HFFc6 (cell line): ENCODE measurements around the gene NHLRC4. TPM values are rescaled to one million over a fixed set of nuclear protein-coding genes. Genes with fewer than 3 reads are reported as not detected.

Experiments
- DNase-seq: peaks from one replicate; pipeline ENCODE4 v3.0.0-alpha.2; 2018
- H3K27ac Mint-ChIP-seq: 2 replicates; pipeline ENCODE4 v1.8.0; 2020; ENCODE audit warnings: mild to moderate bottlenecking, mixed read lengths
- H3K27me3 Mint-ChIP-seq: 2 replicates; pipeline ENCODE4 v1.8.0; 2021; ENCODE audit warnings: mild to moderate bottlenecking, moderate library complexity, mixed read lengths; ENCODE audit not compliant: insufficient read depth
- H3K36me3 Mint-ChIP-seq: 2 replicates; pipeline ENCODE4 v1.8.0; 2021; ENCODE audit warnings: low read depth, mixed read lengths
- H3K4me1 Mint-ChIP-seq: 2 replicates; pipeline ENCODE4 v1.8.0; 2020; ENCODE audit warnings: low read depth, mixed read lengths
- H3K4me3 Mint-ChIP-seq: 2 replicates; pipeline ENCODE4 v1.8.0; 2020; ENCODE audit warnings: mild to moderate bottlenecking, moderate library complexity, mixed read lengths
- H3K9me3 Mint-ChIP-seq: 2 replicates; pipeline ENCODE4 v1.8.0; 2020; ENCODE audit warnings: mild to moderate bottlenecking, mixed read lengths
- total RNA-seq, 6 experiments: library from RNA; stranded (reverse); fragmentation: NEBNext Ultra II Directional; extraction: Animal tissue kit (Norgen Biotek cat#: 25700); gene quantifications; 2 replicates in 1 of 6; 3 replicates in 5 of 6; pipeline ENCODE4 v1.2.3, GENCODE V29; 2021
- TF ChIP-seq, protein P1 (sequence below): fragments of 200-600 bp; sonication (generic); IDR thresholded peaks from 2 replicates; pipeline ENCODE4 v1.5.0; 2021; ENCODE audit warnings: antibody characterized with exemption, mild to moderate bottlenecking

NHLRC4 gene
- total RNA-seq, 6 experiments from 2014 or later = 0.24 to 0.58 (median 0.28) TPM; not detected in 1

GRCh38 chr16:539901-540530 is 26.8 kb upstream of the NHLRC4 start:
- Mint-ChIP-seq H3K9me3 (no peaks in the 10 kb centered on the region), H3K27me3 (no peaks in the 10 kb centered on the region; the same call in none of the 2 replicates), H3K4me3 (no peak overlapping the region), H3K36me3 (peaks cover 5% of the 10 kb centered on the region; the same call in 1 of the 2 replicates), H3K27ac (peak overlapping the region; percentile 62; the same call in 1 of the 2 replicates), H3K4me1 (peaks cover 13% of the 10 kb centered on the region)
- peak; percentile 25 for DNase-seq
- TF ChIP-seq, protein P1, sequence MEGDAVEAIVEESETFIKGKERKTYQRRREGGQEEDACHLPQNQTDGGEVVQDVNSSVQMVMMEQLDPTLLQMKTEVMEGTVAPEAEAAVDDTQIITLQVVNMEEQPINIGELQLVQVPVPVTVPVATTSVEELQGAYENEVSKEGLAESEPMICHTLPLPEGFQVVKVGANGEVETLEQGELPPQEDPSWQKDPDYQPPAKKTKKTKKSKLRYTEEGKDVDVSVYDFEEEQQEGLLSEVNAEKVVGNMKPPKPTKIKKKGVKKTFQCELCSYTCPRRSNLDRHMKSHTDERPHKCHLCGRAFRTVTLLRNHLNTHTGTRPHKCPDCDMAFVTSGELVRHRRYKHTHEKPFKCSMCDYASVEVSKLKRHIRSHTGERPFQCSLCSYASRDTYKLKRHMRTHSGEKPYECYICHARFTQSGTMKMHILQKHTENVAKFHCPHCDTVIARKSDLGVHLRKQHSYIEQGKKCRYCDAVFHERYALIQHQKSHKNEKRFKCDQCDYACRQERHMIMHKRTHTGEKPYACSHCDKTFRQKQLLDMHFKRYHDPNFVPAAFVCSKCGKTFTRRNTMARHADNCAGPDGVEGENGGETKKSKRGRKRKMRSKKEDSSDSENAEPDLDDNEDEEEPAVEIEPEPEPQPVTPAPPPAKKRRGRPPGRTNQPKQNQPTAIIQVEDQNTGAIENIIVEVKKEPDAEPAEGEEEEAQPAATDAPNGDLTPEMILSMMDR = no peak

- Mint-ChIP-seq H3K27me3 (no peaks in the 10 kb centered on the region; the same call in none of the 2 replicates), H3K4me3 (no peak overlapping the region), H3K4me1 (peaks cover 5% of the 10 kb centered on the region), H3K9me3 (no peaks in the 10 kb centered on the region), H3K36me3 (peaks cover 5% of the 10 kb centered on the region; the same call in 1 of the 2 replicates), H3K27ac (no peak overlapping the region)
- DNase-seq = no peak
- TF ChIP-seq, protein P1 = no peak
Observed at GRCh38 chr16:540645-541340, 26.0 kb upstream of the NHLRC4 start.

DNA sequence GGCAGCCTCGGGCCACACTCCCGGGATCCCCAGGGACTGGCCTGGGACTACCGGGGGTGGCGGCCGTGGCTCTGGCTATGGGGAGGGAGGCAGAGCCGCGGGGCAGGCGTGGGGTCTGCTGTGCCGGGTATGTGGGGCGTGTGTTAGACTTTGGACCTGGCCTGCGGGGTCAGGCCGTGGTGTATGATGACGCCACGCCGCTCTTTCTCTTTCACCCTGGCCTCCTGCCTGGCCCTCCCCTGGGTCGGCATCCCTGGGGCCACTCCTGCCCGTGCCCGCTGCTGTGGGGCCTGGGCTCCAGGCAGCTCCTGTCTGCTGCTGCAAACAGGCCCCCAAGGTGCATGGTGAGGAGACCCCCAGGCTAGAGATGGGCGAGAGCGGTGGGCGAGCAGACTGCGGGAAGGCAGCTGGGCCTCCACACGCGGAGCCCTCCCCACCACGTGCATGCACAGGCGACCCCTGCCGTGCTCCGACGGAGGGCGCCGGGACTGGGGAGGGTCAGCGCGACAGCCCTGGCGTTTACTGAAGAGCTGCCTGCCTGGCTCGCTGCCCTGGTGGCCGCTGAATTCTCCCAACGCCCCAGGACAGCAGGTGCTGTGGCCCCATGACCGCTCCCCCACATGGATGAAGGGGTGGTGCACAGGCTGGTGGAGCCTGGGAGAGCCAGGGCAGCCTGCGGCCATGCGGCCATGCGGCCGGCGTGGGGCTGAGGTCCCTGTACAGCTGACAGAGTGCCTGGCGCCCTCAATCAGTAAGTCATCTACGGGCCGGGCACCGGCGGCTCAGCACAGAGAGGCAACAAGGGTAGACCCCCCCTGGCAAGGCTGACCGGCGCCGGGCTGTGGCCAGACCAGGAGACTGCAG is 23.3 kb upstream of the NHLRC4 start:
- TF ChIP-seq, protein P1 = no peak
- Mint-ChIP-seq H3K27me3 (no peaks in the 10 kb centered on the region; the same call in none of the 2 replicates), H3K36me3 (peaks cover 5% of the 10 kb centered on the region; the same call in 1 of the 2 replicates), H3K9me3 (no peaks in the 10 kb centered on the region), H3K4me1 (peaks cover 5% of the 10 kb centered on the region; the same call in 1 of the 2 replicates), H3K4me3 (no peak overlapping the region), H3K27ac (no peak overlapping the region)
- DNase-seq = no peak

- Mint-ChIP-seq H3K9me3 (no peaks in the 10 kb centered on the region), H3K27ac (no peak overlapping the region), H3K4me3 (no peak overlapping the region), H3K4me1 (peaks cover 4% of the 10 kb centered on the region; the same call in 1 of the 2 replicates), H3K27me3 (no peaks in the 10 kb centered on the region; the same call in none of the 2 replicates), H3K36me3 (peaks cover 5% of the 10 kb centered on the region; the same call in 1 of the 2 replicates)
- TF ChIP-seq, protein P1 = no peak
- no peak for DNase-seq
Observed at GRCh38 chr16:544517-544916, 22.3 kb upstream of the NHLRC4 start.
